Skin of body (tissue), 3 donors: Measurements from ENCODE around the gene MATN1. TPM values are rescaled to one million over a fixed set of nuclear protein-coding genes. Genes with fewer than 3 reads are reported as not detected.

Experiments
- DNase-seq: peaks from one replicate; lab custom pipeline; 2025; lab: John Stamatoyannopoulos, UW
- small RNA-seq: library from RNA; depleted of rRNA; stranded (forward); fragments of <200 nt; gene quantifications from one replicate; pipeline ENCODE3, GENCODE V24; 2014; ENCODE audit warnings: low replicate concordance
- total RNA-seq: library from RNA; depleted of rRNA; stranded (reverse); fragments of >200 nt; gene quantifications from one replicate; pipeline ENCODE4 v1.2.3, GENCODE V29; 2014

The MATN1 gene
- total RNA-seq, 1 donor from 2014 or later = 1.4 TPM

GRCh38 chr1:30663596-30664091 is 59.7 kb downstream of the MATN1 start:
- DNase-seq = no peak

DNA sequence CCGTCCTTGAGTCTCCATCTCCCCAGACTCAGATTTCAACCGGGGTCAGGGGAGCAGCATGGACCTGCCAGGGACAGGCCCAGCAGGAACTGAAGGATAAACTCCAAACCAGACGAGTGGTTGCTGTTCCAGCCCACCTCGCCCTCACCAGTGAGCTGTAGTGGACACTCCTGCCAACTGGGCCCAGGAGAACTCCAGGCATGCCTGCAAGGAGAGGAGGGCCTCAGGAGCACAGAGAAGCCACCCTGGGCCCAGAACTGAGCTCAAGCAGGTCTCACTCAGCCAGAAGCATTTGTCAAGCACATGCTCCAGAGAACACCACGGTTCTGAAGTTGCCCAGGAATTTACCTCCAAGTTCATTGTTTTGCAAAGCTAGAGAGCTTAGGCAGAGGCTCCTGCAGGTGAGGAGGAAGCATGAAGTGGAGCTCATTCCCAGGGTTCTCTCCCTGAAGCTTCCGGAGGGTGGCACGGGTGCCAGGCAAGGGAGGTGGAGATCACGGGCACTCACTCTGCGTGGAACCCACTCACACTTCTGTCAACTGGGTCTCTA is 61.0 kb downstream of the MATN1 start:
- DNase-seq = no peak

DNA sequence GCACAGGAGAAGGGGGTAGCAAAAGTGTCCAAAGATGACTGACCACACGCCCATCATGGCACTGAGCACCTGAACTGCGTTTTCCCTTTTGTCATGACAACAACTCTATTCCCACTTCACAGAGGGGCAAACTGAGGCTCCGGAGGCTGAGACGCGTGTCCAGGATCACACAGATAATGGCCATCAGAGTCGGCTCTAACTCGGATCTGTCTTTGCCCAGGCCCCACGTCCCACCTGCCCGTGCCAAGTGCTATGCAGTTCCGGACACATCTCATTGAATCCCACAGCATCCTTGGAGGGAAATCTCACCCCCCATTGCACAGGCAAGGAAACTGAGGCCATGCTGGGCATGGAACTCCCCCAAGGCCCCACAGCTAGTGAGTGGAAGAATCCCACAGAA is 62.1 kb downstream of the MATN1 start:
- no peak for DNase-seq

Small RNA genes lying within 50 kb of the gene (small RNA-seq; reads per million reads assigned to genes)
- gene MIR4420 = not detected

Other genes with a start within 250 kb of the MATN1 start
- 16.8 TPM for gene LAPTM5, start 34.2 kb upstream of the MATN1 start, total RNA-seq
- 15.5 TPM for gene SDC3, start 185.2 kb upstream of the MATN1 start, total RNA-seq